T-cell (primary cell): ENCODE results near the gene PRSS33. TPM values are rescaled to one million over a fixed set of nuclear protein-coding genes. Genes with fewer than 3 reads are reported as not detected.

Experiments used
- ATAC-seq, 4 experiments: fragments of 200-7000 bp in 3 of 4; fragments of 150-1000 bp in 1 of 4; cut with Tn5 transposase; replicated peaks in 1 of 4; 1 replicate in 3 of 4; 2 replicates in 1 of 4; pipeline ENCODE4 v1.10.0; 2021; ENCODE audit warnings: moderate library complexity in 3 of 4, mild to moderate bottlenecking in 2 of 4, moderate number of reproducible peaks in 1 of 4
- CTCF ChIA-PET, 2 donors: fragments of 300-600 bp; sonication (Branson Sonifier 250); formaldehyde crosslinking; loops; one replicate each; lab custom pipeline; 2022; ENCODE audit warnings: antibody characterized with exemption in 2 of 2; lab: Charles Lee
- POLR2A ChIA-PET, 2 donors: fragments of 300-600 bp; sonication (Branson Sonifier 250); formaldehyde crosslinking; loops; one replicate each; lab custom pipeline; 2022; ENCODE audit warnings: antibody characterized with exemption in 2 of 2; lab: Charles Lee
- DNase-seq, 35 experiments: peaks; one replicate each; pipeline versions ENCODE4 v3.0.0 to v3.0.0-alpha.2; 2013 to 2023
- H3K27ac ChIP-seq: one replicate; pipeline ENCODE4 v1.5.1; 2013; ENCODE audit warnings: low read length
- H3K27me3 ChIP-seq, 2 experiments: replicated peaks in 1 of 2; 1 replicate in 1 of 2; 2 replicates in 1 of 2; pipeline versions ENCODE4 v1.6.1 to v1.7.0; 2013; ENCODE audit warnings: low read length in 1 of 2, mixed read lengths in 1 of 2; ENCODE audit not compliant: control insufficient read depth in 2 of 2, insufficient read depth in 2 of 2; ENCODE audit errors: extremely low read depth in 1 of 2
- H3K36me3 ChIP-seq, 2 donors: 1 replicate in 1 of 2; 2 replicates in 1 of 2; pipeline versions ENCODE4 v1.6.1 to v1.7.0; 2013; ENCODE audit warnings: low read length in 1 of 2; ENCODE audit not compliant: control insufficient read depth in 2 of 2, insufficient read depth in 1 of 2; ENCODE audit errors: extremely low read depth in 1 of 2
- H3K4me1 ChIP-seq, 2 experiments: 1 replicate in 1 of 2; 2 replicates in 1 of 2; pipeline versions ENCODE4 v1.6.1 to v1.7.0; 2013; ENCODE audit warnings: low read length in 2 of 2, mixed read lengths in 1 of 2; ENCODE audit not compliant: insufficient read depth in 2 of 2, control insufficient read depth in 1 of 2; ENCODE audit errors: extremely low read depth in 1 of 2
- H3K4me3 ChIP-seq, 2 donors: 1 replicate in 1 of 2; 2 replicates in 1 of 2; pipeline versions ENCODE4 v1.5.1 to v1.7.0; 2013; ENCODE audit warnings: mild to moderate bottlenecking in 2 of 2, low read length in 1 of 2, moderate library complexity in 1 of 2; ENCODE audit not compliant: control insufficient read depth in 1 of 2; ENCODE audit errors: extremely low read depth in 1 of 2
- H3K9me3 ChIP-seq: 2 replicates; pipeline ENCODE4 v1.7.0; 2013
- H3K27ac Mint-ChIP-seq, 2 donors: one replicate each; pipeline ENCODE4 v1.8.0; 2020 to 2021; ENCODE audit warnings: mild to moderate bottlenecking in 2 of 2, mixed read lengths in 2 of 2
- H3K27me3 Mint-ChIP-seq, 2 donors: one replicate each; pipeline ENCODE4 v1.8.0; 2021 to 2022; ENCODE audit warnings: mixed read lengths in 2 of 2
- H3K36me3 Mint-ChIP-seq: one replicate; pipeline ENCODE4 v1.8.0; 2021; ENCODE audit warnings: mixed read lengths
- H3K4me1 Mint-ChIP-seq, 3 donors: one replicate each; pipeline ENCODE4 v1.8.0; 2020 to 2022; ENCODE audit warnings: mixed read lengths in 3 of 3, mild to moderate bottlenecking in 1 of 3
- H3K4me3 Mint-ChIP-seq, 3 donors: one replicate each; pipeline ENCODE4 v1.8.0; 2020 to 2022; ENCODE audit warnings: mild to moderate bottlenecking in 3 of 3, mixed read lengths in 3 of 3, moderate library complexity in 3 of 3
- H3K9me3 Mint-ChIP-seq, 3 donors: one replicate each; pipeline ENCODE4 v1.8.0; 2020 to 2022; ENCODE audit warnings: mixed read lengths in 3 of 3
- WGBS: methylation state at CpG from one replicate; pipeline ENCODE4 v1.1.5; 2013; ENCODE audit warnings: missing lambda C conversion rate; ENCODE audit not compliant: insufficient coverage; 5-methylcytosine and 5-hydroxymethylcytosine counted together
- total RNA-seq, 35 experiments: library from RNA in 6 of 35; stranded (reverse) in 6 of 35; fragments of 120-200 nt in 1 of 35; gene quantifications; one replicate each; pipeline versions ENCODE4 v1.2.1 to v1.2.4 and lab custom pipeline; 2013 to 2026

The PRSS33 gene
- total RNA-seq, 5 donors from 2014 or later (not counting 1 experiment from before 2014, with no cell fraction given), result not detected

DNA sequence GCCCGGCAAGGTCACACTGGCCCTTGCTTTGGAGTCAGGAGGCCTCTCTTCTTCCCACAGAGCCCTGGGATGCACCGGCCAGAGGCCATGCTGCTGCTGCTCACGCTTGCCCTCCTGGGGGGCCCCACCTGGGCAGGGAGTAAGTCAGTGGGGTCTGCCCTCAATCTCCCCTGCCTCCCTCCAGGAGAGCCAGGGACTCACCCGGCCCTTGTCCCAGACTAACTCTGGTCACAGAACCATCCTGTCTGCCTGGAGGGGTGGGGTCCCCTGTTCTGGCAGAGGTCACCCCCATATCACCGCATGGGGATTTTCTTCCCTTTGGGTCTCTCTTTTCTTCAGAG is 43.0 kb upstream of the PRSS33 start:
- Mint-ChIP-seq H3K4me3 (no peak overlapping the region), H3K9me3 (no peaks in the 10 kb centered on the region), H3K27me3 (peaks cover 10 to 12% of the 10 kb centered on the region in 2 donors), H3K4me1 (peaks cover 0 to 2% (median 0%) of the 10 kb centered on the region in 3 donors), H3K27ac (no peak overlapping the region), H3K36me3 (no peaks in the 10 kb centered on the region)
- H3K9me3 ChIP-seq, result no peaks in the 10 kb centered on the region
- H3K27ac ChIP-seq, result no peak overlapping the region
- peaks cover 0 to 6% of the 10 kb centered on the region in 2 experiments for H3K4me1 ChIP-seq
- CTCF ChIA-PET, result no interaction called here
- peaks cover 0 to 53% of the 10 kb centered on the region in 2 experiments for H3K27me3 ChIP-seq
- no peak overlapping the region for H3K4me3 ChIP-seq
- WGBS, result 100% methylated on average over 2 of the region's 5 CpGs
- ATAC-seq (no peak), DNase-seq (no peak)
- POLR2A ChIA-PET, result no interaction called here
- H3K36me3 ChIP-seq, result no peaks in the 10 kb centered on the region

DNA sequence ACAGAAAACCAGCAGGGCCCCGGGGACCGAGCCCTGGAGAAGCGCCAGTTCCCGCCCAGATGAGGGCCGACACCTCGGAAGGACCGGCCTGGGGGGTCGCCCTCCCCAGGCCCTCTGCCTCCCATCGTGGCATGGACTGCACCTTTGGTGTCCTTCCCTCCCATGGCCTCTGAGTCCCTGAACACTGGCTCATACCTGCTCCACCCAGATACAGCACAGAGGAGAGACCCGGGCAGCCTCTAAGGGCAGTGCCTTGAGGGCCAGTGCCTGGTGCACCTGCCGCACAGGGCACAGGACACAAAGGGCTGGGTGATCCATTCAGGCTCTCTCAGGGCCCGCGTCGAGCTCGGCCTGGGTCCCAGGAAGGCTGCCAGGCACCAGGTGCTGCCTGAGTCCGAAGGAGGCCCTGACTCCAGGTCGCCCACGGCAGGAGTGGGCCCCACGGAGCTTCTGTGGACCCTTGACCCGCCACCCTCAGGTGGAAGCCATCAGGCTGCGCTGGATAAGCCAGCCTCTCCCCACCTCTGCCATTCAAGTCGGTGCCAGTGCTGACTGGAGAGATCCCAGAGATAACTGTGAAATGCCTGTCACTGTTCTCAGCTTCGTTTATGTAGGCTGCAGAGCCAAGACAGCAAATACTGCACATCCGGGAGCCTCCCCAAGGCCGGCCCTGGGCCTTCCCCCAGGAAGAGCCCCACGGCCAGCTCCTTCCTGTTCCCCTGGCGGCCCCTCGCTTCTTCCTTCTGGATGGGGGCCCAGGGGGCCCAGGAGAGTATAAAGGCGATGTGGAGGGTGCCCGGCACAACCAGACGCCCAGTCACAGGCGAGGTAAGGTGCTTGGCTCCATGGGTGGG is 42.4 kb upstream of the PRSS33 start, which contains the start of gene ZG16B:
Gene ZG16B (plus strand): TSS at position 803 of the 854 bp plus-strand sequence. CDS start 139 bp downstream, outside the sequence.
- no peaks in the 10 kb centered on the region for H3K9me3 ChIP-seq
- 57% methylated on average over 31 of the region's 32 CpGs for WGBS
- H3K27me3 Mint-ChIP-seq, result peaks cover 10 to 12% of the 10 kb centered on the region in 2 donors
- H3K4me3 ChIP-seq, result no peak within 1 kb of the TSS
- H3K4me3 Mint-ChIP-seq, result no peak within 1 kb of the TSS
- no peak within 1 kb of the TSS for H3K27ac Mint-ChIP-seq
- ATAC-seq, result no peak
- no peaks in the 10 kb centered on the region for H3K36me3 Mint-ChIP-seq
- peaks cover 0 to 2% (median 0%) of the 10 kb centered on the region in 3 donors for H3K4me1 Mint-ChIP-seq
- POLR2A ChIA-PET, result no interaction called here
- H3K36me3 ChIP-seq, result no peaks in the 10 kb centered on the region
- H3K9me3 Mint-ChIP-seq, result no peaks in the 10 kb centered on the region
- H3K27me3 ChIP-seq, result peaks cover 0 to 54% of the 10 kb centered on the region in 2 experiments
- no peak within 1 kb of the TSS for H3K27ac ChIP-seq
- no peak for DNase-seq
- peaks cover 0 to 6% of the 10 kb centered on the region in 2 experiments for H3K4me1 ChIP-seq
- CTCF ChIA-PET, result interaction anchor here in 1 of 2 donors (0.6 kb wide), 1 partner anchor 38 kb away, joined by 3 read pairs; no protein-coding TSS in a partner anchor

DNA sequence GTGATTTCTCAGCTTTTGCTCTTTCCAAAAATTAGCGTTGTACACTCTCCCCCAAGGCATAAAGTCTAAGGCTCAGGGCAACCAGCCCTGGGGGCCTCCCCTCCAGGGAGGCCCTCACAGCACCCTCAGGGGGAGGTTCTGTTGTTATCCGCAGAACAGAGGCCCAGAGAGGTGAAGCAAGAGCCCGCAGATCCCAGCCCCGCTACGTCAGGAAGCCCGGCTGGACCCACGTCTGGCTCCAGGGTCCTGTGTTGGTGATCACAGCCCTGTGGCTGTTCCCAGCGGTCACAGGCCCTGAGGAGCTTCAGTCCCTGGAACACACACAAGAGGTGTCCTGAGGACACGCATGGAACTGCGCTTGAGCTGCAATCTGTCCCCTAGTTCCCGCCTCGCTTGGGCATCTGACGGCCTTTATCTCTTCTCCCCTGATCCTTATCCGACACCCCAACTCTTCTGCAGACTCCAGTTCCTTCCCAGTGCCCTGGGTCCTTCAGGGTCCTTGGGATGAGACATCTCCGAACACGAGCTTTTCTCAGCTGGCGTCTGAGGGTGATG is 41.6 kb upstream of the PRSS33 start:
- H3K4me1 Mint-ChIP-seq, result peaks cover 0 to 2% (median 0%) of the 10 kb centered on the region in 3 donors
- no peak overlapping the region for H3K4me3 Mint-ChIP-seq
- peaks cover 10 to 12% of the 10 kb centered on the region in 2 donors for H3K27me3 Mint-ChIP-seq
- H3K27ac Mint-ChIP-seq, result no peak overlapping the region
- Histone ChIP-seq H3K36me3 (no peaks in the 10 kb centered on the region), H3K27ac (no peak overlapping the region), H3K4me1 (peaks cover 0 to 6% of the 10 kb centered on the region in 2 experiments), H3K27me3 (peaks cover 0 to 54% of the 10 kb centered on the region in 2 experiments), H3K9me3 (no peaks in the 10 kb centered on the region), H3K4me3 (no peak overlapping the region)
- no peak for DNase-seq
- no peaks in the 10 kb centered on the region for H3K36me3 Mint-ChIP-seq
- no peak for ATAC-seq
- ChIA-PET CTCF (no interaction called here), POLR2A (no interaction called here)
- no peaks in the 10 kb centered on the region for H3K9me3 Mint-ChIP-seq
- WGBS, result 94% methylated on average over 14 of the region's 17 CpGs

GRCh38 chr16:2828521-2828840 is 41.1 kb upstream of the PRSS33 start:
- no peak overlapping the region for H3K4me3 Mint-ChIP-seq
- ATAC-seq (no peak), DNase-seq (no peak)
- H3K36me3 ChIP-seq, result no peaks in the 10 kb centered on the region
- no peaks in the 10 kb centered on the region for H3K9me3 Mint-ChIP-seq
- peaks cover 0 to 54% of the 10 kb centered on the region in 2 experiments for H3K27me3 ChIP-seq
- H3K4me3 ChIP-seq, result no peak overlapping the region
- H3K4me1 ChIP-seq, result peaks cover 0 to 6% of the 10 kb centered on the region in 2 experiments
- H3K9me3 ChIP-seq, result no peaks in the 10 kb centered on the region
- CTCF ChIA-PET, result no interaction called here
- H3K27ac ChIP-seq, result no peak overlapping the region
- H3K27ac Mint-ChIP-seq, result no peak overlapping the region
- peaks cover 10 to 12% of the 10 kb centered on the region in 2 donors for H3K27me3 Mint-ChIP-seq
- H3K36me3 Mint-ChIP-seq, result no peaks in the 10 kb centered on the region
- POLR2A ChIA-PET, result no interaction called here
- peaks cover 0 to 2% (median 0%) of the 10 kb centered on the region in 3 donors for H3K4me1 Mint-ChIP-seq
- WGBS, result 64% methylated on average over 4 of the region's 8 CpGs

- DNase-seq (no peak), ATAC-seq (no peak)
- H3K27ac Mint-ChIP-seq, result no peak overlapping the region
- 84% methylated on average over 12 of the region's 14 CpGs for WGBS
- Histone ChIP-seq H3K4me1 (peaks cover 0 to 6% of the 10 kb centered on the region in 2 experiments), H3K27me3 (peaks cover 0 to 54% of the 10 kb centered on the region in 2 experiments), H3K36me3 (no peaks in the 10 kb centered on the region), H3K4me3 (no peak overlapping the region), H3K9me3 (no peaks in the 10 kb centered on the region), H3K27ac (no peak overlapping the region)
- ChIA-PET CTCF (no interaction called here), POLR2A (no interaction called here)
- no peak overlapping the region for H3K4me3 Mint-ChIP-seq
- H3K9me3 Mint-ChIP-seq, result no peaks in the 10 kb centered on the region
- peaks cover 0 to 2% (median 0%) of the 10 kb centered on the region in 3 donors for H3K4me1 Mint-ChIP-seq
- H3K36me3 Mint-ChIP-seq, result no peaks in the 10 kb centered on the region
- peaks cover 10 to 12% of the 10 kb centered on the region in 2 donors for H3K27me3 Mint-ChIP-seq
These were observed 40.6 kb upstream of the PRSS33 start for GRCh38 chr16:2827831-2828520.

GRCh38 chr16:2827374-2827791 is 40.0 kb upstream of the PRSS33 start:
- DNase-seq (no peak), ATAC-seq (no peak)
- H3K4me3 Mint-ChIP-seq, result no peak overlapping the region
- peaks cover 5 to 7% of the 10 kb centered on the region in 2 donors for H3K27me3 Mint-ChIP-seq
- H3K36me3 Mint-ChIP-seq, result no peaks in the 10 kb centered on the region
- Histone ChIP-seq H3K4me3 (no peak overlapping the region), H3K27ac (no peak overlapping the region), H3K36me3 (no peaks in the 10 kb centered on the region), H3K9me3 (no peaks in the 10 kb centered on the region), H3K27me3 (peaks cover 0 to 52% of the 10 kb centered on the region in 2 experiments), H3K4me1 (peaks cover 0 to 6% of the 10 kb centered on the region in 2 experiments)
- no peak overlapping the region for H3K27ac Mint-ChIP-seq
- WGBS, result 82% methylated on average over 15 of the region's 15 CpGs
- no peaks in the 10 kb centered on the region for H3K9me3 Mint-ChIP-seq
- H3K4me1 Mint-ChIP-seq, result peaks cover 0 to 2% (median 0%) of the 10 kb centered on the region in 3 donors
- ChIA-PET POLR2A (no interaction called here), CTCF (no interaction called here)
